Amniotic stem cell (primary cell): Measurements from ENCODE around the gene ATP2A3.

Experiments used
- DNase-seq: peaks from one replicate; lab custom pipeline; 2025; lab: John Stamatoyannopoulos, UW

The ATP2A3 gene

GRCh38 chr17:3972931-3973330 lies 8.7 kb upstream of the ATP2A3 start:
- no peak for DNase-seq

GRCh38 chr17:3972281-3972731 lies 8.1 kb upstream of the ATP2A3 start:
- DNase-seq = no peak

GRCh38 chr17:3970668-3971067 lies 6.4 kb upstream of the ATP2A3 start:
- DNase-seq = no peak

- no peak for DNase-seq
Measured at GRCh38 chr17:3969963-3970362, 5.7 kb upstream of the ATP2A3 start.

- no peak for DNase-seq
Measured at GRCh38 chr17:3968886-3969524, 4.8 kb upstream of the ATP2A3 start.

- DNase-seq = no peak
Measured at GRCh38 chr17:3968015-3968414, 3.8 kb upstream of the ATP2A3 start.

- no peak for DNase-seq
Measured at GRCh38 chr17:3966720-3967363, 2.6 kb upstream of the ATP2A3 start.

GRCh38 chr17:3965118-3965800 lies 1.0 kb upstream of the ATP2A3 start:
- no peak for DNase-seq

GRCh38 chr17:3963237-3964201 lies 718 bp downstream of the ATP2A3 start:
- no peak for DNase-seq

GRCh38 chr17:3962965-3963236 lies 1.3 kb downstream of the ATP2A3 start:
- DNase-seq = no peak

- no peak for DNase-seq
Measured at GRCh38 chr17:3962217-3962964, 1.8 kb downstream of the ATP2A3 start.

- no peak for DNase-seq
Measured at GRCh38 chr17:3961564-3962047, 2.6 kb downstream of the ATP2A3 start.

GRCh38 chr17:3960764-3961163 lies 3.5 kb downstream of the ATP2A3 start:
- DNase-seq = no peak

GRCh38 chr17:3959921-3960601 lies 4.2 kb downstream of the ATP2A3 start:
- no peak for DNase-seq

GRCh38 chr17:3959295-3959899 lies 4.8 kb downstream of the ATP2A3 start:
- DNase-seq = no peak

GRCh38 chr17:3957735-3958599 lies 6.3 kb downstream of the ATP2A3 start:
- DNase-seq = no peak

- DNase-seq = no peak
Measured at GRCh38 chr17:3956983-3957382, 7.3 kb downstream of the ATP2A3 start.

- DNase-seq = no peak
Measured at GRCh38 chr17:3956327-3956957, 7.8 kb downstream of the ATP2A3 start.

- no peak for DNase-seq
Measured at GRCh38 chr17:3955673-3955988, 8.6 kb downstream of the ATP2A3 start.
